Uterus (tissue), 2 donors: ENCODE measurements around the gene DNAAF1.

Experiments
- CTCF ChIP-seq, 4 experiments: fragments of 200-600 bp in 2 of 4; fragments of 450-650 bp in 2 of 4; sonication (generic) in 2 of 4; IDR thresholded peaks; one replicate each; pipeline ENCODE4 v1.5.1; 2016 to 2019; ENCODE audit warnings: antibody characterized with exemption in 4 of 4, mild to moderate bottlenecking in 2 of 4, moderate library complexity in 1 of 4
- POLR2A ChIP-seq, 2 donors: fragments of 450-650 bp; IDR thresholded peaks; one replicate each; pipeline ENCODE4 v1.6.1; 2016; ENCODE audit warnings: antibody characterized with exemption in 2 of 2, mild to moderate bottlenecking in 1 of 2, moderate library complexity in 1 of 2

DNA sequence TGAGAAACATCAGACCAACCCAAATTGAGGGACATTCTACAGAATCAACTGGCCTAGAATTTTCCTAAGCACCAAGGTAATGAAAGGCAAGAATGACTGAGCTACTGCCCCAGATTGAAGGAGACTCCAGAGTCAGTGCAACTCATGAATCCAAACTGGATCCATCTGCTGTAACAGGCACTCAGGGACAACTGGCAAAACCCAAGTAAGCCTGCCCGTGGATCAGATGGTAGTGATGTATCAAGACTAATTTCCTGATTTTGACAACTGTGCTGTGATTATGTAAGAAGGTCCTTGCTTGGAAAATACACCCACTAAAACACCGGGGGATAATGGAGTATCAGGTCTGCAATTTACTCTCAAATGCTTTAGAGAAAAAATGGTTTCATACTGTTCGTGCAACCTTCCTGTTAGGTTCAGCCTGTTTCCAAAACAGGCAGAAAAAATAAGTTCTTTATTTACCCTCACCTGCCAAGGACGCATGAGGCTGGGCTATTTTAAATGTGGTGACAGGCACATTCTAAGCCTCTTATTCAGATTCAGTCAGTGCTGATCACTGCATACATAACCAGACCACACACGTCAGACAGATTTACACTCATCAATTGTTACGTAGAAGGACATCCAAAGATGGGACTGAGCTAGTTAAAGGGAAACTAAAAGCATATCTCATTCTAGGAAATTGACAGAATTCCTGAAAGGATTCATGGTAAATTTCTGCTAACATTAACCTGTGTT lies 35.3 kb upstream of the DNAAF1 start:
- TF ChIP-seq CTCF (IDR thresholded peaks at IDR 0.05) (no peak), POLR2A (IDR thresholded peaks at IDR 0.05) (no peak)
